ENCODE measurements around the gene CNTNAP2.

The CNTNAP2 gene

DNA sequence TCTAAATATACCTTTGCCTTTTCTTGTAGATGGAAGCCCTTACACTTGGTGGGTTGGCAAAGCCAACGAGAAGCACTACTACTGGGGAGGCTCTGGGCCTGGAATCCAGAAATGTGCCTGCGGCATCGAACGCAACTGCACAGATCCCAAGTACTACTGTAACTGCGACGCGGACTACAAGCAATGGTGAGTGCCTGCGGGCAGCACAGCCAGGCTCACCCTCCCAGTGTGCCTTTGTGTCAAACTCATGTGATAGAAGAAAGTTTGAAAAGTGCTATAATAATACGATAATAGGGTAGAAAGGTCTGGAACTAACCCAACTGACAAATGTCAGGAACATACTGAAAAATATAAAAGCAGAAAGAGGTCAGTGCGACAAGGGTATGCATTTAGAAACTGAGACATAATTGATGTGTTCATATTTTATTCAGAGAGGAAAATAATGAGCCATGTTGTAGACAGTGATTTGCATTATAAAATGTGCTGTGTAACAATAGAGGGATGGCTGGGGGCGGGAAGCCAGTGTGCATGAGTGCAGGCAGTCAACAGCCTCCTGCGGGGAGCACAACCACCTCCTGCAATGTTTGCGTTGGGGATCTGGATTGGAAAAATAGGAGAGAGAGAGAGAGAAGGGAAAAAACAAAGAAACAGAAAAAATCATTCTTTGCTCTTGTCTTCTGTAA, 1787.1 kb downstream of the CNTNAP2 start:
- Histone ChIP-seq H3K27me3 (ENCODE audit: insufficient read depth, insufficient read length) (no peaks in the 10 kb centered on the region), H3K4me1 (ENCODE audit: insufficient read depth, insufficient read length) (no peaks in the 10 kb centered on the region), H3K9me3 (ENCODE audit: insufficient read depth, low read length) (no peaks in the 10 kb centered on the region), H3K36me3 (ENCODE audit: insufficient read depth, insufficient read length, low read length) (no peaks in the 10 kb centered on the region), H3K4me3 (ENCODE audit: insufficient read length, low read depth) (no peak overlapping the region), H3K9ac (ENCODE audit: insufficient read length, low read depth) (no peak overlapping the region)
- DNase-seq (ENCODE audit: low read depth, low spot score) = no peak
- no peak for TF ChIP-seq YY1 (IDR thresholded peaks at IDR 0.05; ENCODE audit: insufficient read depth, insufficient read length)
- no peak for TF ChIP-seq ZNF274 (IDR thresholded peaks at IDR 0.05; ENCODE audit: low read depth, low read length)
- TF ChIP-seq SUZ12 (IDR thresholded peaks at IDR 0.05; ENCODE audit: extremely low read depth, insufficient read depth, insufficient read length) = no peak

DNA sequence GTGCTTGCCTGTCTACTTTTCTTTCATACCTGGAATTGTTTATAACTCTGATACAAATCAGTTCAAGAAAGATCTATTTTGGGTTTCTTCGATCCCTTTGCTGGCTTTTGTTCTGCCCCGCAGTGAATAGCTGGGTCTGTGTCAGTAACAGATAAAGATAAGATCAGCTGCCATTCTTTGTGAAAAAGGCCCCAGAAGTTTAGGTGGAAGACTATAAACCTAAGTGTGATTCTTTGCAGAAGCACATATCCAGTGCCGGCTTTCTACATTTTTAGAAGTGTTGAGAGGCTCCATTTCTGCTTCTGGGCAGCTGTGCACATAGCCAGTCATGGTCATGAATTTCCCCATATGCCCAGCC, 1787.6 kb downstream of the CNTNAP2 start:
- Histone ChIP-seq H3K4me1 (ENCODE audit: insufficient read depth, insufficient read length) (no peaks in the 10 kb centered on the region), H3K36me3 (ENCODE audit: insufficient read depth, insufficient read length, low read length) (no peaks in the 10 kb centered on the region), H3K9me3 (ENCODE audit: insufficient read depth, low read length) (no peaks in the 10 kb centered on the region), H3K27me3 (ENCODE audit: insufficient read depth, insufficient read length) (no peaks in the 10 kb centered on the region), H3K9ac (ENCODE audit: insufficient read length, low read depth) (no peak overlapping the region), H3K4me3 (ENCODE audit: insufficient read length, low read depth) (no peak overlapping the region)
- no peak for DNase-seq (ENCODE audit: low read depth, low spot score)
- TF ChIP-seq SUZ12 (IDR thresholded peaks at IDR 0.05; ENCODE audit: extremely low read depth, insufficient read depth, insufficient read length) = no peak
- TF ChIP-seq ZNF274 (IDR thresholded peaks at IDR 0.05; ENCODE audit: low read depth, low read length) = no peak
- no peak for TF ChIP-seq YY1 (IDR thresholded peaks at IDR 0.05; ENCODE audit: insufficient read depth, insufficient read length)

GRCh38 chr7:147909431-147910148, 1793.0 kb downstream of the CNTNAP2 start:
- peaks cover 2% of the 10 kb centered on the region for H3K4me1 ChIP-seq (ENCODE audit: insufficient read depth, insufficient read length)
- H3K9ac ChIP-seq (ENCODE audit: insufficient read length, low read depth) = no peak overlapping the region
- H3K9me3 ChIP-seq (ENCODE audit: insufficient read depth, low read length) = no peaks in the 10 kb centered on the region
- H3K27me3 ChIP-seq (ENCODE audit: insufficient read depth, insufficient read length) = no peaks in the 10 kb centered on the region
- H3K36me3 ChIP-seq (ENCODE audit: insufficient read depth, insufficient read length, low read length) = no peaks in the 10 kb centered on the region
- no peak overlapping the region for H3K4me3 ChIP-seq (ENCODE audit: insufficient read length, low read depth)
- no peak for DNase-seq (ENCODE audit: low read depth, low spot score)
- no peak for TF ChIP-seq ZNF274 (IDR thresholded peaks at IDR 0.05; ENCODE audit: low read depth, low read length)
- no peak for TF ChIP-seq YY1 (IDR thresholded peaks at IDR 0.05; ENCODE audit: insufficient read depth, insufficient read length)
- no peak for TF ChIP-seq SUZ12 (IDR thresholded peaks at IDR 0.05; ENCODE audit: extremely low read depth, insufficient read depth, insufficient read length)

DNA sequence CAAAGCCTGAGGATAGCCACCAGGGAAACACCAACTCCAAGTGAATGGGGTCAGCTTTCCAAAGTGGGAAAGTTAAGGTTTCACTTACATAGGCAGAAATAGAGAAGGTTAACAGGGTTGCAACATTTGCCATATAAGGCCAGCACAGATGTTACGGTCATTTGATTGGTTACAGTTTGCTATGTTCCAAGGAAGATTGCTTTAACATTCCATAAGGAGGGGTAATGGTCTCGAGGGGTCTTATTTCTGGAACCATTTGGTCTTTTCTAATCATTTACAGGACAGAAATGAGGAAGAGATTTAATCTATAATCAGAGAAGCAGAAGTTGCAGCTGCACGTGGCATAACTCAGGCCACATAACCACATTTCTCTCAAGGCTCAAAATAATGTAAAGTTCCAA, 1794.6 kb downstream of the CNTNAP2 start:
- DNase-seq (ENCODE audit: low read depth, low spot score) = no peak
- no peak overlapping the region for H3K4me3 ChIP-seq (ENCODE audit: insufficient read length, low read depth)
- H3K27me3 ChIP-seq (ENCODE audit: insufficient read depth, insufficient read length) = no peaks in the 10 kb centered on the region
- H3K9ac ChIP-seq (ENCODE audit: insufficient read length, low read depth) = no peak overlapping the region
- no peaks in the 10 kb centered on the region for H3K9me3 ChIP-seq (ENCODE audit: insufficient read depth, low read length)
- no peaks in the 10 kb centered on the region for H3K36me3 ChIP-seq (ENCODE audit: insufficient read depth, insufficient read length, low read length)
- TF ChIP-seq SUZ12 (IDR thresholded peaks at IDR 0.05; ENCODE audit: extremely low read depth, insufficient read depth, insufficient read length) (no peak), ZNF274 (IDR thresholded peaks at IDR 0.05; ENCODE audit: low read depth, low read length) (no peak), YY1 (IDR thresholded peaks at IDR 0.05; ENCODE audit: insufficient read depth, insufficient read length) (no peak)
- H3K4me1 ChIP-seq (ENCODE audit: insufficient read depth, insufficient read length) = peaks cover 2% of the 10 kb centered on the region

DNA sequence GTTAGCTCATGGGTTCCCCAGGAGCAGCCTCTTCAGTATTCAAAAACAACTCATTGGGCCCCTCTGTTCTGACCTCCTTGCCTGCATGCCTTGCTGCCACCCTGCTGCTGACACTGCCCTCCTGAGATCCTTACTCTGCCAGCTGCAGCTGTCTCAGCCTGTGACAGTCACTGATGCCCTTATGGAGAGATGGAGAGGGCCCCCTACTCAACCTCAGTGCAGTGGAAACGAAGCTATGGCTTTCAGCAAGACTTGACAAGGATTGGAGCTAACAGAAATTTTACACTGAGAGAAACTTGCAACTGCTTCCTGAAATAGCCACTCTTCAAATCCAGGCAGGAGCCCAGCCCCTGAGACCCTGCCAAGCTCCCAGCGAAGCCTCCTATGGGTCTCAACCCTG, 1795.7 kb downstream of the CNTNAP2 start:
- no peak overlapping the region for H3K9ac ChIP-seq (ENCODE audit: insufficient read length, low read depth)
- no peaks in the 10 kb centered on the region for H3K27me3 ChIP-seq (ENCODE audit: insufficient read depth, insufficient read length)
- no peak overlapping the region for H3K4me3 ChIP-seq (ENCODE audit: insufficient read length, low read depth)
- no peaks in the 10 kb centered on the region for H3K9me3 ChIP-seq (ENCODE audit: insufficient read depth, low read length)
- H3K4me1 ChIP-seq (ENCODE audit: insufficient read depth, insufficient read length) = peaks cover 2% of the 10 kb centered on the region
- DNase-seq (ENCODE audit: low read depth, low spot score) = no peak
- no peak for TF ChIP-seq ZNF274 (IDR thresholded peaks at IDR 0.05; ENCODE audit: low read depth, low read length)
- no peaks in the 10 kb centered on the region for H3K36me3 ChIP-seq (ENCODE audit: insufficient read depth, insufficient read length, low read length)

DNA sequence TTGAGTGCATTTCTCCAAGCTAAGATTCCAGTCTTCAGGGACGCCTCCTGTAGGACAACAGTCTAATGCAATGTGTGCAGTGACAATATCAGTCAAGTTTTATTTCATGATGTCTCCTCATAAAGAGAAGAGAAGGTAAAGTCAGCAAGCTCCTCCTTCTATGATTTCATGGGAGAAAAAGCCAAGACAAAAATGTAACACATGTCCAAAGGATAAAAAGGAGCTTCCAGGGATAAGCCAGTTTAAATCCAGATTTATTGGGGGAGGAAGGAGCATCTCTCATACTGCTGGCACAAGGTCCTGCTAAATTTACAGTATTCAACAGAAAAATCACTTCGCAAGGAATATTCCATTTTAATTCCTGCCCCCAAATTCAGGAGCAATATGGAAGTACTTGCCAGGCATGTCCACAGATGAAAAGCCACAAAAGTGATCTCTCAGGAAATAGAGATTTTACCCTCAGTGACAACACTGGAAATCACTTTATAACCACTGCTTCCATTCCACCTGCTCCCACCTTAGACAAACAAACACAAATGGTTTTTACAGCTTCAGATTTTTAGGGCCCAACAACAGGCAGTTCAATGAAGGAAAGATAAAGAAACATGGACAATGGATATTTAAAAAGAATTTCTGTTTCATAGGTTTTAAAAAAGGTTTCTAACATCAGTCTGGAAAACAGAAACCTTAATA, 1796.5 kb downstream of the CNTNAP2 start:
- H3K4me1 ChIP-seq (ENCODE audit: insufficient read depth, insufficient read length) = peaks cover 2% of the 10 kb centered on the region
- H3K36me3 ChIP-seq (ENCODE audit: insufficient read depth, insufficient read length, low read length) = no peaks in the 10 kb centered on the region
- no peak for DNase-seq (ENCODE audit: low read depth, low spot score)
- TF ChIP-seq YY1 (IDR thresholded peaks at IDR 0.05; ENCODE audit: insufficient read depth, insufficient read length) = no peak
- no peak for TF ChIP-seq SUZ12 (IDR thresholded peaks at IDR 0.05; ENCODE audit: extremely low read depth, insufficient read depth, insufficient read length)
- TF ChIP-seq ZNF274 (IDR thresholded peaks at IDR 0.05; ENCODE audit: low read depth, low read length) = no peak
- no peak overlapping the region for H3K4me3 ChIP-seq (ENCODE audit: insufficient read length, low read depth)
- no peaks in the 10 kb centered on the region for H3K9me3 ChIP-seq (ENCODE audit: insufficient read depth, low read length)
- no peaks in the 10 kb centered on the region for H3K27me3 ChIP-seq (ENCODE audit: insufficient read depth, insufficient read length)
- H3K9ac ChIP-seq (ENCODE audit: insufficient read length, low read depth) = no peak overlapping the region

DNA sequence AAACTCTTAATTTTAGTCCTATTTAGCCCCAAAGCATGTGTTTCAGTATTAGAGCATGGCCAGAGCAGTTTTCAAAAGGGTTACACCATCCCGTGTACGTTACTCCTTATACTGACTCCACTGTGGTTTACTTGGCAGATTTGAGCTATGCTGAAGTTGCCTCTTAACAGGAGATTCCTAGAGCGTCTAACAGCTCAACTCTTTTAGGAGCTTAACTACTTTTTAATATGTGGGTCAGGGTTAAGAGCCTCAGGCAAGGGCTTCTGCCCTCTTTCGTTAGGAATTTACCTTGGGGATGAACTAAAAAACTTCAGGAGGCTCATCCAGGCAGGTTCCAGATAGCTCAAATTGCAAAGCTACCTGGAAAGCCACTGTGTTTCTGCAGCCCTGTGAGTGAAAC, 1799.2 kb downstream of the CNTNAP2 start:
- Histone ChIP-seq H3K9me3 (ENCODE audit: insufficient read depth, low read length) (no peaks in the 10 kb centered on the region), H3K27me3 (ENCODE audit: insufficient read depth, insufficient read length) (no peaks in the 10 kb centered on the region), H3K36me3 (ENCODE audit: insufficient read depth, insufficient read length, low read length) (no peaks in the 10 kb centered on the region), H3K4me3 (ENCODE audit: insufficient read length, low read depth) (no peak overlapping the region), H3K4me1 (ENCODE audit: insufficient read depth, insufficient read length) (no peaks in the 10 kb centered on the region), H3K9ac (ENCODE audit: insufficient read length, low read depth) (no peak overlapping the region)
- TF ChIP-seq YY1 (IDR thresholded peaks at IDR 0.05; ENCODE audit: insufficient read depth, insufficient read length) (no peak), SUZ12 (IDR thresholded peaks at IDR 0.05; ENCODE audit: extremely low read depth, insufficient read depth, insufficient read length) (no peak), ZNF274 (IDR thresholded peaks at IDR 0.05; ENCODE audit: low read depth, low read length) (no peak)
- peak; percentile 38 for DNase-seq (ENCODE audit: low read depth, low spot score)
